SU-DHL-6 (cell line): ENCODE data around the gene NTHL1.

Experiments used
- H2AFZ ChIP-seq: fragments of 200-600 bp; sonication (generic); 2 replicates; pipeline ENCODE4 v1.6.1; 2014; ENCODE audit warnings: low read depth, mild to moderate bottlenecking, moderate library complexity, mixed read lengths, antibody characterized with exemption, low read length; ENCODE audit not compliant: severe bottlenecking
- H3F3A ChIP-seq: fragments of 200-600 bp; shearing (Covaris generic); 2 replicates; pipeline ENCODE4 v1.6.0; 2016; ENCODE audit warnings: antibody characterized with exemption, mild to moderate bottlenecking; ENCODE audit not compliant: insufficient read depth
- H3K27ac ChIP-seq: fragments of 200-600 bp; sonication (generic); 2 replicates; pipeline ENCODE4 v1.5.1; 2016; ENCODE audit warnings: low read depth, mild to moderate bottlenecking, low read length, moderate library complexity, mixed read lengths
- H3K27me3 ChIP-seq: fragments of 200-600 bp; sonication (generic), shearing (Covaris generic); 2 replicates; pipeline ENCODE4 v1.6.0; 2014; ENCODE audit warnings: mild to moderate bottlenecking, low read length
- H3K36me3 ChIP-seq: fragments of 200-600 bp; sonication (generic); 2 replicates; pipeline ENCODE4 v1.6.1; 2014; ENCODE audit warnings: mild to moderate bottlenecking, low read length, mixed read lengths
- H3K4me2 ChIP-seq: fragments of 300-600, 200-600 bp; shearing (Covaris generic), sonication (generic); 2 replicates; pipeline ENCODE4 v1.6.0; 2014; ENCODE audit warnings: low read length, low read depth, mild to moderate bottlenecking; ENCODE audit not compliant: poor library complexity, severe bottlenecking
- H3K4me3 ChIP-seq: fragments of 200-600 bp; sonication (generic); 2 replicates; pipeline ENCODE4 v1.5.1; 2014; ENCODE audit warnings: antibody characterized with exemption, low read length, mild to moderate bottlenecking, mixed read lengths; ENCODE audit not compliant: insufficient read depth, poor library complexity, severe bottlenecking
- H3K79me2 ChIP-seq: fragments of 200-600 bp; sonication (generic); 2 replicates; pipeline ENCODE4 v1.6.1; 2014; ENCODE audit warnings: mild to moderate bottlenecking, low read length, moderate library complexity; ENCODE audit not compliant: insufficient read depth
- H3K9ac ChIP-seq: fragments of 200-600 bp; sonication (generic); 2 replicates; pipeline ENCODE4 v1.7.0; 2014; ENCODE audit warnings: mild to moderate bottlenecking, low read length
- H3K9me2 ChIP-seq: fragments of 200-600 bp; sonication (generic); replicated peaks from 2 replicates; pipeline ENCODE4 v1.6.1; 2014; ENCODE audit warnings: low read length; ENCODE audit not compliant: insufficient read depth
- H3K9me3 ChIP-seq: fragments of 200-600 bp; sonication (generic); 2 replicates; pipeline ENCODE4 v1.6.1; 2014; ENCODE audit warnings: low read length, mixed read lengths; ENCODE audit not compliant: insufficient read depth
- H4K20me1 ChIP-seq: fragments of 200-600 bp; sonication (generic); 2 replicates; pipeline ENCODE4 v1.6.1; 2014; ENCODE audit warnings: low read depth, mild to moderate bottlenecking, antibody characterized with exemption, low read length, moderate library complexity, mixed read lengths
- CTCF ChIP-seq: fragments of 200-600 bp; sonication (generic); IDR thresholded peaks from one replicate; pipeline ENCODE4 v1.5.1; 2017; ENCODE audit warnings: antibody characterized with exemption, mild to moderate bottlenecking, low read length, moderate library complexity; ENCODE audit not compliant: insufficient read depth, poor library complexity, severe bottlenecking
- EZH2phosphoT487 ChIP-seq: fragments of 200-600 bp; sonication (generic), shearing (Covaris generic); conservative IDR thresholded peaks from 2 replicates; pipeline ENCODE4 v1.6.1; 2018; ENCODE audit warnings: mild to moderate bottlenecking, antibody characterized with exemption, low read length, moderate library complexity, mixed read lengths

Gene NTHL1

GRCh38 chr16:2046893-2047329, 723 bp downstream of the NTHL1 start:
- Histone ChIP-seq H3K9me3 (no peaks in the 10 kb centered on the region), H3K4me2 (peak overlapping the region; percentile 86), H3F3A (no peaks in the 10 kb centered on the region), H3K9me2 (no peaks in the 10 kb centered on the region), H3K79me2 (peaks cover 5% of the 10 kb centered on the region; the same call in 1 of the 2 replicates), H3K4me3 (peak overlapping the region; percentile 91), H2AFZ (peak overlapping the region; percentile 87), H3K9ac (peak overlapping the region; percentile 75), H3K27ac (no peak overlapping the region), H3K27me3 (no peaks in the 10 kb centered on the region), H4K20me1 (no peaks in the 10 kb centered on the region), H3K36me3 (no peaks in the 10 kb centered on the region)
- no peak for TF ChIP-seq EZH2phosphoT487
- TF ChIP-seq CTCF, result no peak

- Histone ChIP-seq H3F3A (no peaks in the 10 kb centered on the region), H3K27me3 (no peaks in the 10 kb centered on the region), H3K9ac (peak overlapping the region; percentile 75), H3K4me2 (peak overlapping the region; percentile 86), H3K9me3 (no peaks in the 10 kb centered on the region), H3K4me3 (peak overlapping the region; percentile 91), H3K9me2 (no peaks in the 10 kb centered on the region), H3K36me3 (no peaks in the 10 kb centered on the region), H3K79me2 (peaks cover 5% of the 10 kb centered on the region; the same call in 1 of the 2 replicates), H3K27ac (no peak overlapping the region), H2AFZ (no peak overlapping the region), H4K20me1 (no peaks in the 10 kb centered on the region)
- no peak for TF ChIP-seq EZH2phosphoT487
- no peak for TF ChIP-seq CTCF
Observed at GRCh38 chr16:2045965-2046892, 1.4 kb downstream of the NTHL1 start.

GRCh38 chr16:2044541-2044940, 3.1 kb downstream of the NTHL1 start:
- no peaks in the 10 kb centered on the region for H3K36me3 ChIP-seq
- H3K9me3 ChIP-seq, result no peaks in the 10 kb centered on the region
- no peaks in the 10 kb centered on the region for H3K9me2 ChIP-seq
- H3F3A ChIP-seq, result no peaks in the 10 kb centered on the region
- H2AFZ ChIP-seq, result no peak overlapping the region
- H3K9ac ChIP-seq, result no peak overlapping the region
- TF ChIP-seq EZH2phosphoT487, result no peak
- no peak for TF ChIP-seq CTCF
- H3K79me2 ChIP-seq, result peaks cover 5% of the 10 kb centered on the region; the same call in 1 of the 2 replicates
- H3K27me3 ChIP-seq, result no peaks in the 10 kb centered on the region
- no peaks in the 10 kb centered on the region for H4K20me1 ChIP-seq
- H3K27ac ChIP-seq, result no peak overlapping the region
- H3K4me3 ChIP-seq, result no peak overlapping the region
- H3K4me2 ChIP-seq, result no peak overlapping the region
